K562 (cell line): ENCODE data around the gene ERAP2. TPM values are rescaled to one million over a fixed set of nuclear protein-coding genes. Genes with fewer than 3 reads are reported as not detected.

Experiments
- CAMTA2 ChIP-seq: fragments of 250-450 bp; sonication (Bioruptor Pico); conservative IDR thresholded peaks from 2 replicates; pipeline ENCODE4 v1.5.1; 2022
- CREM ChIP-seq: IDR thresholded peaks from 2 replicates; pipeline ENCODE4 v1.6.1; 2014; ENCODE audit warnings: antibody characterized with exemption, low read depth
- ESRRA ChIP-seq: fragments of 450-650 bp; IDR thresholded peaks from 2 replicates; pipeline ENCODE4 v1.6.1; 2014; ENCODE audit warnings: low read depth, mild to moderate bottlenecking, moderate library complexity, borderline replicate concordance
- HNRNPLL ChIP-seq: fragments of 200-400 bp; formaldehyde crosslinking; IDR thresholded peaks from 2 replicates; pipeline ENCODE4 v1.6.1; 2017; ENCODE audit warnings: low read length, low read depth, mild to moderate bottlenecking; ENCODE audit not compliant: poor library complexity, severe bottlenecking
- MAFK ChIP-seq: IDR thresholded peaks from 2 replicates; pipeline ENCODE4 v1.6.1; 2011; ENCODE audit warnings: low read length, improper control_type of control experiment
- NFIC ChIP-seq: fragments of 450-650 bp; IDR thresholded peaks from 2 replicates; pipeline ENCODE4 v1.6.1; 2017; ENCODE audit warnings: mild to moderate bottlenecking, inconsistent platforms
- NFXL1 ChIP-seq: fragments of 450-650 bp; formaldehyde crosslinking; IDR thresholded peaks from 2 replicates; pipeline ENCODE4 v1.4.0; 2021; ENCODE audit warnings: mild to moderate bottlenecking
- OTX1 ChIP-seq: fragments of 450-650 bp; formaldehyde crosslinking; IDR thresholded peaks from 2 replicates; pipeline ENCODE4 v1.4.0; 2022; ENCODE audit warnings: mild to moderate bottlenecking
- RBM17 ChIP-seq: fragments of 200-400 bp; formaldehyde crosslinking; IDR thresholded peaks from 2 replicates; pipeline ENCODE4 v1.6.1; 2017; ENCODE audit warnings: low read depth, mild to moderate bottlenecking, low read length, borderline replicate concordance
- SMARCA4 ChIP-seq: fragments of 450-650 bp; IDR thresholded peaks from 2 replicates; pipeline ENCODE4 v1.6.1; 2016
- SRF ChIP-seq, 2 experiments: fragments of 250-450, 450-650 bp in 1 of 2; sonication (Bioruptor Pico) in 1 of 2; sonication (generic) in 1 of 2; formaldehyde crosslinking; IDR thresholded peaks; 2 replicates each; pipeline versions ENCODE4 v1.5.0 to v1.5.1; 2020 to 2022; ENCODE audit warnings: mild to moderate bottlenecking in 1 of 2, missing genetic modification reagents in 1 of 2
- ZBTB40 ChIP-seq, 2 experiments: fragments of 450-650 bp in 1 of 2; sonication (generic) in 1 of 2; formaldehyde crosslinking in 1 of 2; IDR thresholded peaks; 2 replicates each; pipeline versions ENCODE4 v1.7.1 to v1.9.0; 2016 to 2022; ENCODE audit warnings: inconsistent platforms in 1 of 2, mild to moderate bottlenecking in 1 of 2, missing genetic modification reagents in 1 of 2
- ZBTB43 ChIP-seq: sonication (generic); formaldehyde crosslinking; IDR thresholded peaks from 2 replicates; pipeline ENCODE4 v1.8.0; 2023; ENCODE audit warnings: mild to moderate bottlenecking, missing genetic modification reagents
- ZEB2 ChIP-seq: fragments of 450-650 bp; IDR thresholded peaks from 2 replicates; pipeline ENCODE4 v1.6.1; 2016
- ZNF24 ChIP-seq: fragments of 450-650 bp; IDR thresholded peaks from 2 replicates; pipeline ENCODE4 v1.6.1; 2016
- ZNF253 ChIP-seq: fragments of 250-450 bp; sonication (Bioruptor Pico); conservative IDR thresholded peaks from 2 replicates; pipeline ENCODE4 v1.6.1; 2021; ENCODE audit warnings: mild to moderate bottlenecking
- ZNF76 ChIP-seq: fragments of 250-450 bp; sonication (Bioruptor Pico); IDR thresholded peaks from 2 replicates; pipeline ENCODE4 v1.4.0; 2020; ENCODE audit warnings: mild to moderate bottlenecking, moderate library complexity, borderline replicate concordance
- polyA plus RNA-seq, 8 experiments: library from polyadenylated mRNA; depleted of rRNA in 4 of 8; stranded (reverse) in 5 of 8; unstranded in 3 of 8; fragments of >200 nt; fragmentation: Nextera tagmentation in 2 of 8; fragmentation: Illumina TruSeq in 1 of 8; extraction: Ambion mirVana in 2 of 8; extraction: Trizol in 1 of 8; gene quantifications; 2 replicates each; pipeline versions ENCODE4 v1.2.1 to v1.2.3, GENCODE V29; 2011 to 2014; ENCODE audit warnings: inconsistent platforms in 1 of 8, missing spikeins in 1 of 8
- total RNA-seq, 7 experiments: library from RNA; depleted of rRNA in 6 of 7; stranded (reverse); fragments of >200 nt in 6 of 7; fragmentation: Illumina TruSeq in 2 of 7; extraction: Trizol in 2 of 7; gene quantifications; 2 replicates each; pipeline versions ENCODE4 v1.2.1 to v1.2.3, GENCODE V29; 2011 to 2021; ENCODE audit warnings: low replicate concordance in 1 of 7
- TF ChIP-seq, protein P1 (sequence below): IDR thresholded peaks from 2 replicates; pipeline ENCODE4 v1.6.1; 2011; ENCODE audit not compliant: insufficient read length; ENCODE audit errors: extremely low read depth

Gene ERAP2
- total and polyA plus RNA-seq, 9 of the 15 experiments (the other 6 are each of a cell fraction or from before 2014, with no cell fraction given) = 0.93 to 4.0 (median 2.1) TPM

DNA sequence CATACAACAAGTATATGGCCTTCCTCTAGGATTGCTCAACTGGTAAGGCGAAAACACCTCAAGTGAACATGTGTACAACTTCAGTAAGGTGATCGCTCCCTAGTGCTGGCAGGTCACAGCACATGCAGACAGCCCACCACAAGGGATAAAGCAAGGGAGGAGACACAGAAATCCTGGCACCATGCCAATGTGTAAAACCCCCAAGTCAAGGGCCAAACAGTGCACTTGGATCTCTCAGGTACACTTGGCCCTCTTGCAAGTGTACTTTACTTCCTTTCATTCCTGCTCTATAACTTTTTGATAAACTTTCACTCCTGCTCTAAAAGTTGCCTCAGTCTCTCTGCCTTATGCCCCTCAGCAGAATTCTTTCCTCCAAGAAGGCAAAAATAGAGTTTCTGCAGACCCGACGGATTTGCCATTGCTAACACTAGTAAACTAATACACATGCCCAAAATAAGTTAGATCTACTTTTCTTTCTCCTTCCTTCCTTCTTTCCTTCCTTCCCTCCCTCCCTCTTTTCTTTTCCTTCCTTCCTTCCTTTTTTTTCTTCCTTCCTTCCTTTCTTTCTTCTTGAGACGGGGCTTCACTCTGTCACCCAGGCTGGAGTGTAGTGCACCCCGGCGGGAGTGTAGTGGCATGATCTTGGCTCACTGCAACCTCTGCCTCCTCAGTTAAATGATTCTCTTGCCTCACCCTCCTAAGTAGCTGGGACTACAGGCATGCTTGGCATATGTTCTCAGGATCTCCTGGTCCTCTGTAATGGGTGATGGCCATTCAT lies 52.8 kb downstream of the ERAP2 start (continued):
- TF ChIP-seq NFIC = peak; percentile 100
- no peak for TF ChIP-seq CREM
- TF ChIP-seq ZNF24 = no peak
- TF ChIP-seq HNRNPLL = no peak
- TF ChIP-seq ZNF253 (CRISPR knock-in tag) = no peak
- TF ChIP-seq, protein P1, sequence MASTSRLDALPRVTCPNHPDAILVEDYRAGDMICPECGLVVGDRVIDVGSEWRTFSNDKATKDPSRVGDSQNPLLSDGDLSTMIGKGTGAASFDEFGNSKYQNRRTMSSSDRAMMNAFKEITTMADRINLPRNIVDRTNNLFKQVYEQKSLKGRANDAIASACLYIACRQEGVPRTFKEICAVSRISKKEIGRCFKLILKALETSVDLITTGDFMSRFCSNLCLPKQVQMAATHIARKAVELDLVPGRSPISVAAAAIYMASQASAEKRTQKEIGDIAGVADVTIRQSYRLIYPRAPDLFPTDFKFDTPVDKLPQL = no peak
- no peak for TF ChIP-seq ZBTB43
- no peak for TF ChIP-seq ZBTB40 (IDR thresholded peaks at IDR 0.05)
- TF ChIP-seq ZBTB40 (CRISPR knock-in tag; IDR thresholded peaks at IDR 0.05) = no peak
- no peak for TF ChIP-seq ESRRA
- no peak for TF ChIP-seq CAMTA2 (CRISPR knock-in tag)
- TF ChIP-seq ZNF76 (CRISPR knock-in tag) = no peak
- TF ChIP-seq SMARCA4 = no peak
- TF ChIP-seq OTX1 = 0 out of 2 replicates have a peak, but pooled peaks have one; percentile 54
- TF ChIP-seq MAFK = no peak
- TF ChIP-seq RBM17 = no peak
- TF ChIP-seq SRF (CRISPR knock-in tag; IDR thresholded peaks at IDR 0.05) = no peak
- TF ChIP-seq ZEB2 = no peak
- no peak for TF ChIP-seq NFXL1 (CRISPR knock-in tag)
